ENCODE measurements around the gene MOB1B. TPM values are rescaled to one million over a fixed set of nuclear protein-coding genes. Genes with fewer than 3 reads are reported as not detected.
"Not testable (repeated sequence)": the region's sequence is repeated elsewhere in the genome, so short reads cannot be mapped to it uniquely, and the experiment has no call there.

Gene MOB1B
- total and polyA plus RNA-seq, 2 experiments from 2014 or later: 11.1 to 22.8 TPM

DNA sequence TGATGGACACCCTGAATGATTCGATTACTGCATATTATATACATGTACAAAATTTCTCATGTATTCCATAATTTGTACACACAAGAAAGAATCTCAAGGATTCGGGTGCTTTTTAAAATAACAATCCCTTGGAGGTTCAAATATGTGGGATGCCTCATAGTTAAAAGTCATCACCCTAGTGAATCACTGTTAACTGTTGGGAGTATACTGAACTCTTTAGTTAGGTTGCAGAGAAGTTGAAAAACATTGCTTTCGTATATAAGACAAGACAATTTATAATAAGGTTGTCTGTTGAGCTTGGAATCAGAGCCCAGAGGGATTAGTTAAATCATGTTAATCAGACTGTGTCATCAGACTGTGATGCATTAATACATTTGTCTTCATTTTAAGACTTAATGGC is 106.9 kb downstream of the MOB1B start:
- no peak for DNase-seq (ENCODE audit: low read depth in 1 of 2, low spot score in 1 of 2)

GRCh38 chr4:71009890-71010588 is 107.9 kb downstream of the MOB1B start:
- Histone ChIP-seq H3K27ac (no peak overlapping the region), H3K36me3 (no peaks in the 10 kb centered on the region), H3K27me3 (no peaks in the 10 kb centered on the region), H3K4me3 (no peak overlapping the region), H3K4me1 (ENCODE audit: low read depth) (peaks cover 6% of the 10 kb centered on the region), H3K9me3 (ENCODE audit: low read depth) (no peaks in the 10 kb centered on the region)
- peak; percentile 62 for TF ChIP-seq CTCF (IDR thresholded peaks at IDR 0.05; ENCODE audit: low read depth, low read length)
- peak; percentile 47 to 65 for DNase-seq (ENCODE audit: low read depth in 1 of 2, low spot score in 1 of 2)

More for the DNA sequence above, 106.9 kb downstream of the MOB1B start:
- no peaks in the 10 kb centered on the region for H3K27me3 ChIP-seq
- peaks cover 6% of the 10 kb centered on the region for H3K4me1 ChIP-seq (ENCODE audit: low read depth)
- no peak overlapping the region for H3K27ac ChIP-seq
- no peaks in the 10 kb centered on the region for H3K36me3 ChIP-seq
- no peaks in the 10 kb centered on the region for H3K9me3 ChIP-seq (ENCODE audit: low read depth)
- no peak for TF ChIP-seq CTCF (IDR thresholded peaks at IDR 0.05; ENCODE audit: low read depth, low read length)
- no peak overlapping the region for H3K4me3 ChIP-seq

DNA sequence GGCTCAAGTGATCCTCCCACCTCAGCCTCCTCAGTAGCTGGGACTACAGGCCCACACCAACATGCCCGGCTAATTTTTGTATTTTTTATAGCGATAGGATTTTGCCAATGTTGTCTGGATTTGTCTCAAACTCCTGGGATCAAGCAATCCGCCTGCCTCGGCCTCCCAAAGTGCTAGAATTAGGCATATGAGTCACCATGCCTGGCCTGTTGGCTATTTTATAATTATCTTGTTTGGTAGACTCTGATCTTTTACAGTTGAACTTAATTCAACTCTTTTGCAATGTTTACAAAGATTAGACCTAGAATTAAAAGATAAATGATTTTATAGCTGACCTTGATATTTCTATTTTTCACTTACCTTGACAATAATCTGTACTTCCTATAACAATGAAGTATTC is 109.3 kb downstream of the MOB1B start:
- TF ChIP-seq CTCF (IDR thresholded peaks at IDR 0.05; ENCODE audit: low read depth, low read length): no peak
- no peaks in the 10 kb centered on the region for H3K36me3 ChIP-seq
- H3K27ac ChIP-seq: no peak overlapping the region
- H3K27me3 ChIP-seq: no peaks in the 10 kb centered on the region
- no peaks in the 10 kb centered on the region for H3K9me3 ChIP-seq (ENCODE audit: low read depth)
- H3K4me1 ChIP-seq (ENCODE audit: low read depth): peaks cover 6% of the 10 kb centered on the region
- H3K4me3 ChIP-seq: no peak overlapping the region
- no peak for DNase-seq (ENCODE audit: low read depth in 1 of 2, low spot score in 1 of 2)

DNA sequence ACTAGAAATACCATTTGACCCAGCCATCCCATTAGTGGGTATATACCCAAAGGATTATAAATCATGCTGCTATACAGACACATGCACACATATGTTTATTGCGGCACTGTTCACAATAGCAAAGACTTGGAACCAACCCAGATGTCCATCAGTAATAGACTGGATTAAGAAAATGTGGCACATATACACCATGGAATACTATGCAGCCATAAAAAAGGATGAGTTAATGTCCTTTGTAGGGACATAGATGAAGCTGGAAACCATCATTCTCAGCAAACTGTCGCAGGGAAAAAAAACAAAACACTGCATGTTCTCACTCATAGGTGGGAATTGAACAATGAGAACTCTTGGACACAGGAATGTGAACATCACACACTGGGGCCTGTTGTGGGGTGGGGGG is 115.2 kb downstream of the MOB1B start:
- not testable (repeated sequence) for H3K9me3 ChIP-seq (ENCODE audit: low read depth); H3K36me3 ChIP-seq; H3K4me3 ChIP-seq; DNase-seq (ENCODE audit: low read depth in 1 of 2, low spot score in 1 of 2); H3K27ac ChIP-seq; H3K4me1 ChIP-seq (ENCODE audit: low read depth); H3K27me3 ChIP-seq

GRCh38 chr4:71020611-71021010 is 118.4 kb downstream of the MOB1B start:
- no peak for TF ChIP-seq CTCF (IDR thresholded peaks at IDR 0.05; ENCODE audit: low read depth, low read length)
- Histone ChIP-seq H3K4me3 (no peak overlapping the region), H3K36me3 (peaks cover 5% of the 10 kb centered on the region), H3K9me3 (ENCODE audit: low read depth) (no peaks in the 10 kb centered on the region), H3K4me1 (ENCODE audit: low read depth) (no peaks in the 10 kb centered on the region), H3K27me3 (no peaks in the 10 kb centered on the region), H3K27ac (no peak overlapping the region)
- peak in 1 of 2 donors; percentile 19 for DNase-seq (ENCODE audit: low read depth in 1 of 2, low spot score in 1 of 2)

- Histone ChIP-seq H3K4me3 (no peak overlapping the region), H3K27ac (no peak overlapping the region), H3K36me3 (peaks cover 5% of the 10 kb centered on the region), H3K9me3 (ENCODE audit: low read depth) (no peaks in the 10 kb centered on the region), H3K27me3 (no peaks in the 10 kb centered on the region), H3K4me1 (ENCODE audit: low read depth) (peaks cover 7% of the 10 kb centered on the region)
- no peak for DNase-seq (ENCODE audit: low read depth in 1 of 2, low spot score in 1 of 2)
- TF ChIP-seq CTCF (IDR thresholded peaks at IDR 0.05; ENCODE audit: low read depth, low read length): no peak
Measured at GRCh38 chr4:71025654-71026053, 123.5 kb downstream of the MOB1B start.

Data from cardiac muscle cell (in vitro differentiated cells and primary cell).